T-cell (primary cell): ENCODE results near the gene SLC25A24. TPM values are rescaled to one million over a fixed set of nuclear protein-coding genes. Genes with fewer than 3 reads are reported as not detected.

Experiments
- ATAC-seq, 4 experiments: fragments of 200-7000 bp in 3 of 4; fragments of 150-1000 bp in 1 of 4; cut with Tn5 transposase; replicated peaks in 1 of 4; 1 replicate in 3 of 4; 2 replicates in 1 of 4; pipeline ENCODE4 v1.10.0; 2021; ENCODE audit warnings: moderate library complexity in 3 of 4, mild to moderate bottlenecking in 2 of 4, moderate number of reproducible peaks in 1 of 4
- CTCF ChIA-PET, 2 donors: fragments of 300-600 bp; sonication (Branson Sonifier 250); formaldehyde crosslinking; loops; one replicate each; lab custom pipeline; 2022; ENCODE audit warnings: antibody characterized with exemption in 2 of 2; lab: Charles Lee
- POLR2A ChIA-PET, 2 donors: fragments of 300-600 bp; sonication (Branson Sonifier 250); formaldehyde crosslinking; loops; one replicate each; lab custom pipeline; 2022; ENCODE audit warnings: antibody characterized with exemption in 2 of 2; lab: Charles Lee
- DNase-seq, 35 experiments: peaks; one replicate each; pipeline versions ENCODE4 v3.0.0 to v3.0.0-alpha.2; 2013 to 2023
- H3K27ac ChIP-seq: one replicate; pipeline ENCODE4 v1.5.1; 2013; ENCODE audit warnings: low read length
- H3K27me3 ChIP-seq, 2 experiments: replicated peaks in 1 of 2; 1 replicate in 1 of 2; 2 replicates in 1 of 2; pipeline versions ENCODE4 v1.6.1 to v1.7.0; 2013; ENCODE audit warnings: low read length in 1 of 2, mixed read lengths in 1 of 2; ENCODE audit not compliant: control insufficient read depth in 2 of 2, insufficient read depth in 2 of 2; ENCODE audit errors: extremely low read depth in 1 of 2
- H3K36me3 ChIP-seq, 2 donors: 1 replicate in 1 of 2; 2 replicates in 1 of 2; pipeline versions ENCODE4 v1.6.1 to v1.7.0; 2013; ENCODE audit warnings: low read length in 1 of 2; ENCODE audit not compliant: control insufficient read depth in 2 of 2, insufficient read depth in 1 of 2; ENCODE audit errors: extremely low read depth in 1 of 2
- H3K4me1 ChIP-seq, 2 experiments: 1 replicate in 1 of 2; 2 replicates in 1 of 2; pipeline versions ENCODE4 v1.6.1 to v1.7.0; 2013; ENCODE audit warnings: low read length in 2 of 2, mixed read lengths in 1 of 2; ENCODE audit not compliant: insufficient read depth in 2 of 2, control insufficient read depth in 1 of 2; ENCODE audit errors: extremely low read depth in 1 of 2
- H3K4me3 ChIP-seq, 2 donors: 1 replicate in 1 of 2; 2 replicates in 1 of 2; pipeline versions ENCODE4 v1.5.1 to v1.7.0; 2013; ENCODE audit warnings: mild to moderate bottlenecking in 2 of 2, low read length in 1 of 2, moderate library complexity in 1 of 2; ENCODE audit not compliant: control insufficient read depth in 1 of 2; ENCODE audit errors: extremely low read depth in 1 of 2
- H3K9me3 ChIP-seq: 2 replicates; pipeline ENCODE4 v1.7.0; 2013
- H3K27ac Mint-ChIP-seq, 2 donors: one replicate each; pipeline ENCODE4 v1.8.0; 2020 to 2021; ENCODE audit warnings: mild to moderate bottlenecking in 2 of 2, mixed read lengths in 2 of 2
- H3K27me3 Mint-ChIP-seq, 2 donors: one replicate each; pipeline ENCODE4 v1.8.0; 2021 to 2022; ENCODE audit warnings: mixed read lengths in 2 of 2
- H3K36me3 Mint-ChIP-seq: one replicate; pipeline ENCODE4 v1.8.0; 2021; ENCODE audit warnings: mixed read lengths
- H3K4me1 Mint-ChIP-seq, 3 donors: one replicate each; pipeline ENCODE4 v1.8.0; 2020 to 2022; ENCODE audit warnings: mixed read lengths in 3 of 3, mild to moderate bottlenecking in 1 of 3
- H3K4me3 Mint-ChIP-seq, 3 donors: one replicate each; pipeline ENCODE4 v1.8.0; 2020 to 2022; ENCODE audit warnings: mild to moderate bottlenecking in 3 of 3, mixed read lengths in 3 of 3, moderate library complexity in 3 of 3
- H3K9me3 Mint-ChIP-seq, 3 donors: one replicate each; pipeline ENCODE4 v1.8.0; 2020 to 2022; ENCODE audit warnings: mixed read lengths in 3 of 3
- WGBS: methylation state at CpG from one replicate; pipeline ENCODE4 v1.1.5; 2013; ENCODE audit warnings: missing lambda C conversion rate; ENCODE audit not compliant: insufficient coverage; 5-methylcytosine and 5-hydroxymethylcytosine counted together
- total RNA-seq, 35 experiments: library from RNA in 6 of 35; stranded (reverse) in 6 of 35; fragments of 120-200 nt in 1 of 35; gene quantifications; one replicate each; pipeline versions ENCODE4 v1.2.1 to v1.2.4 and lab custom pipeline; 2013 to 2026

Gene SLC25A24
- total RNA-seq, 5 donors from 2014 or later (not counting 1 experiment from before 2014, with no cell fraction given): 8.9 to 19.3 (median 15.5) TPM

- Mint-ChIP-seq H3K27me3 (no peaks in the 10 kb centered on the region), H3K36me3 (no peaks in the 10 kb centered on the region), H3K9me3 (peaks cover 0 to 4% (median 0%) of the 10 kb centered on the region in 3 donors), H3K27ac (no peak overlapping the region), H3K4me1 (peaks cover 4 to 6% (median 5%) of the 10 kb centered on the region in 3 donors), H3K4me3 (no peak overlapping the region)
- no CpG with 5 or more reads among the region's 4 CpGs for WGBS
- Histone ChIP-seq H3K9me3 (no peaks in the 10 kb centered on the region), H3K27ac (no peak overlapping the region), H3K4me1 (peaks cover 3% of the 10 kb centered on the region in 2 experiments), H3K4me3 (no peak overlapping the region), H3K36me3 (no peaks in the 10 kb centered on the region), H3K27me3 (no peaks in the 10 kb centered on the region)
- CTCF ChIA-PET: interaction anchor here in 1 of 2 donors (0.5 to 1.9 kb wide), 2 partner anchors 325 to 333 kb away, joined by 3 to 5 read pairs; no protein-coding TSS in a partner anchor
- ATAC-seq: peak in 1 of 4 experiments; percentile 99
- POLR2A ChIA-PET: interaction anchor here in 1 of 2 donors (0.6 kb wide), 1 partner anchor 156 kb away, joined by 5 read pairs; no protein-coding TSS in a partner anchor
- peak in 10 of 35 experiments; percentile 7 to 38 (median 16) for DNase-seq
Measured at GRCh38 chr1:108107658-108108057, 92.5 kb downstream of the SLC25A24 start.

- ChIA-PET POLR2A (interaction anchor here in 1 of 2 donors (0.6 kb wide), 1 partner anchor 310 kb away, joined by 3 read pairs; no protein-coding TSS in a partner anchor), CTCF (interaction anchor here in 1 of 2 donors (1.2 to 1.9 kb wide), 2 partner anchors 19 to 324 kb away, joined by 4 to 5 read pairs; no protein-coding TSS in a partner anchor)
- Histone ChIP-seq H3K27me3 (no peaks in the 10 kb centered on the region), H3K9me3 (no peaks in the 10 kb centered on the region), H3K27ac (no peak overlapping the region), H3K36me3 (no peaks in the 10 kb centered on the region), H3K4me1 (peaks cover 3% of the 10 kb centered on the region in 2 experiments), H3K4me3 (no peak overlapping the region)
- Mint-ChIP-seq H3K4me3 (no peak overlapping the region), H3K4me1 (peaks cover 4 to 6% (median 5%) of the 10 kb centered on the region in 3 donors), H3K27ac (no peak overlapping the region), H3K27me3 (no peaks in the 10 kb centered on the region), H3K36me3 (no peaks in the 10 kb centered on the region), H3K9me3 (peaks cover 0 to 4% (median 0%) of the 10 kb centered on the region in 3 donors)
- no peak for ATAC-seq
- WGBS: no CpG with 5 or more reads among the region's 1 CpG
- no peak for DNase-seq
Measured at GRCh38 chr1:108106775-108107174, 93.4 kb downstream of the SLC25A24 start.

- Mint-ChIP-seq H3K27ac (no peak overlapping the region), H3K4me3 (no peak overlapping the region), H3K4me1 (peaks cover 7 to 18% (median 16%) of the 10 kb centered on the region in 3 donors), H3K36me3 (no peaks in the 10 kb centered on the region), H3K9me3 (peaks cover 0 to 3% (median 0%) of the 10 kb centered on the region in 3 donors), H3K27me3 (no peaks in the 10 kb centered on the region)
- ChIA-PET POLR2A (no interaction called here), CTCF (no interaction called here)
- Histone ChIP-seq H3K27me3 (no peaks in the 10 kb centered on the region), H3K9me3 (no peaks in the 10 kb centered on the region), H3K27ac (no peak overlapping the region), H3K4me3 (no peak overlapping the region), H3K36me3 (no peaks in the 10 kb centered on the region), H3K4me1 (peaks cover 0 to 8% of the 10 kb centered on the region in 2 experiments)
- no CpG with 5 or more reads among the region's 1 CpG for WGBS
- ATAC-seq: no peak
- DNase-seq: no peak
Measured at GRCh38 chr1:108100148-108100547, 100.0 kb downstream of the SLC25A24 start.

GRCh38 chr1:108097018-108097417 lies 103.1 kb downstream of the SLC25A24 start:
- H3K27ac ChIP-seq: no peak overlapping the region
- Mint-ChIP-seq H3K27ac (no peak overlapping the region), H3K4me1 (peaks cover 7 to 18% (median 16%) of the 10 kb centered on the region in 3 donors), H3K9me3 (peaks cover 0 to 8% (median 0%) of the 10 kb centered on the region in 3 donors), H3K4me3 (no peak overlapping the region), H3K27me3 (no peaks in the 10 kb centered on the region), H3K36me3 (no peaks in the 10 kb centered on the region)
- H3K4me1 ChIP-seq: peaks cover 0 to 8% of the 10 kb centered on the region in 2 experiments
- H3K36me3 ChIP-seq: no peaks in the 10 kb centered on the region
- DNase-seq: no peak
- H3K9me3 ChIP-seq: no peaks in the 10 kb centered on the region
- CTCF ChIA-PET: no interaction called here
- no peak overlapping the region for H3K4me3 ChIP-seq
- no peaks in the 10 kb centered on the region for H3K27me3 ChIP-seq
- no peak for ATAC-seq
- POLR2A ChIA-PET: no interaction called here

GRCh38 chr1:108096089-108096488 lies 104.1 kb downstream of the SLC25A24 start:
- H3K27me3 Mint-ChIP-seq: no peaks in the 10 kb centered on the region
- Histone ChIP-seq H3K9me3 (no peaks in the 10 kb centered on the region), H3K36me3 (no peaks in the 10 kb centered on the region), H3K27ac (no peak overlapping the region), H3K4me3 (no peak overlapping the region), H3K4me1 (peaks cover 0 to 8% of the 10 kb centered on the region in 2 experiments), H3K27me3 (no peaks in the 10 kb centered on the region)
- H3K4me3 Mint-ChIP-seq: no peak overlapping the region
- 71% methylated on average over 3 of the region's 4 CpGs for WGBS
- H3K27ac Mint-ChIP-seq: no peak overlapping the region
- ChIA-PET CTCF (no interaction called here), POLR2A (no interaction called here)
- peaks cover 0 to 8% (median 0%) of the 10 kb centered on the region in 3 donors for H3K9me3 Mint-ChIP-seq
- DNase-seq (no peak), ATAC-seq (no peak)
- no peaks in the 10 kb centered on the region for H3K36me3 Mint-ChIP-seq
- peaks cover 7 to 18% (median 16%) of the 10 kb centered on the region in 3 donors for H3K4me1 Mint-ChIP-seq

GRCh38 chr1:108089477-108089876 lies 110.7 kb downstream of the SLC25A24 start:
- peaks cover 0 to 14% (median 0%) of the 10 kb centered on the region in 3 donors for H3K4me1 Mint-ChIP-seq
- ATAC-seq (no peak), DNase-seq (no peak)
- H3K36me3 Mint-ChIP-seq: no peaks in the 10 kb centered on the region
- Histone ChIP-seq H3K27ac (no peak overlapping the region), H3K4me1 (peaks cover 0 to 3% of the 10 kb centered on the region in 2 experiments), H3K36me3 (no peaks in the 10 kb centered on the region), H3K27me3 (no peaks in the 10 kb centered on the region), H3K9me3 (no peaks in the 10 kb centered on the region), H3K4me3 (no peak overlapping the region)
- no peak overlapping the region for H3K4me3 Mint-ChIP-seq
- no peak overlapping the region for H3K27ac Mint-ChIP-seq
- H3K27me3 Mint-ChIP-seq: peaks cover 0 to 2% of the 10 kb centered on the region in 2 donors
- H3K9me3 Mint-ChIP-seq: peaks cover 0 to 8% (median 0%) of the 10 kb centered on the region in 3 donors
- WGBS: no CpG with 5 or more reads among the region's 1 CpG
- ChIA-PET CTCF (no interaction called here), POLR2A (no interaction called here)
